Upper lobe of left lung (tissue), 6 donors: Measurements from ENCODE around the gene AQP3. TPM values are rescaled to one million over a fixed set of nuclear protein-coding genes. Genes with fewer than 3 reads are reported as not detected.

Experiments
- ATAC-seq, 2 donors: fragments of 200-7000 bp; cut with Tn5 transposase; one replicate each; pipeline ENCODE4 v1.9.1; 2022; ENCODE audit warnings: mild to moderate bottlenecking in 2 of 2, moderate library complexity in 2 of 2; ENCODE audit not compliant: low FRiP score in 2 of 2
- DNase-seq, 2 donors: peaks; one replicate each; pipeline ENCODE4 v3.0.0-alpha.2; 2019 to 2020
- H3K27ac ChIP-seq, 4 donors: fragments of 200-600 bp; sonication (generic); one replicate each; pipeline ENCODE4 v1.5.1; 2016 to 2019
- H3K27me3 ChIP-seq, 4 donors: fragments of 200-600 bp; sonication (generic); one replicate each; pipeline ENCODE4 v1.5.1; 2017 to 2019
- H3K36me3 ChIP-seq, 4 donors: fragments of 200-600 bp; sonication (generic); one replicate each; pipeline ENCODE4 v1.5.1; 2016 to 2019
- H3K4me1 ChIP-seq, 4 donors: fragments of 200-600 bp; sonication (generic); one replicate each; pipeline ENCODE4 v1.5.1; 2018 to 2019
- H3K4me3 ChIP-seq, 4 donors: fragments of 200-600 bp; sonication (generic); one replicate each; pipeline ENCODE4 v1.5.1; 2017 to 2019; ENCODE audit warnings: mild to moderate bottlenecking in 2 of 4, moderate library complexity in 1 of 4
- H3K9me3 ChIP-seq, 4 donors: fragments of 200-600 bp; sonication (generic); one replicate each; pipeline ENCODE4 v1.5.1; 2018 to 2019
- EP300 ChIP-seq, 4 donors: sonication (generic); formaldehyde crosslinking; IDR thresholded peaks; one replicate each; pipeline ENCODE4 v1.5.1; 2017; ENCODE audit warnings: antibody characterized with exemption in 4 of 4, control low read depth in 2 of 4
- POLR2A ChIP-seq, 4 donors: fragments of 450-650 bp; IDR thresholded peaks; one replicate each; pipeline ENCODE4 v1.5.1; 2016 to 2017; ENCODE audit warnings: antibody characterized with exemption in 4 of 4, mild to moderate bottlenecking in 2 of 4
- POLR2AphosphoS5 ChIP-seq, 2 donors: sonication (generic); formaldehyde crosslinking; IDR thresholded peaks; one replicate each; pipeline ENCODE4 v1.5.1; 2017; ENCODE audit warnings: antibody characterized with exemption in 2 of 2
- WGBS, 2 donors: methylation state at CpG; one replicate each; pipeline ENCODE4 v1.1.5; 2017 to 2018; 5-methylcytosine and 5-hydroxymethylcytosine counted together
- total RNA-seq, 6 donors: library from RNA; depleted of rRNA in 4 of 6; stranded (reverse); fragments of >200 nt in 4 of 6; gene quantifications; one replicate each; pipeline versions ENCODE4 v1.1.0 to v1.2.1, GENCODE V29; 2016 to 2021
- TF ChIP-seq, protein P1 (sequence below), 6 experiments: fragments of 450-650 bp in 4 of 6; fragments of 200-600 bp in 2 of 6; sonication (generic) in 2 of 6; IDR thresholded peaks; one replicate each; pipeline ENCODE4 v1.5.1; 2016 to 2019; ENCODE audit warnings: antibody characterized with exemption in 6 of 6
- donor health status: DM: no; HTN: no; CAD: no; lungs with moderate emphysema.
- donor health status: DM: no; HTN: yes; CAD: no; lungs with severe emphysema.

AQP3 gene
- total RNA-seq, 6 donors from 2014 or later: 62.5 to 468 (median 201) TPM

DNA sequence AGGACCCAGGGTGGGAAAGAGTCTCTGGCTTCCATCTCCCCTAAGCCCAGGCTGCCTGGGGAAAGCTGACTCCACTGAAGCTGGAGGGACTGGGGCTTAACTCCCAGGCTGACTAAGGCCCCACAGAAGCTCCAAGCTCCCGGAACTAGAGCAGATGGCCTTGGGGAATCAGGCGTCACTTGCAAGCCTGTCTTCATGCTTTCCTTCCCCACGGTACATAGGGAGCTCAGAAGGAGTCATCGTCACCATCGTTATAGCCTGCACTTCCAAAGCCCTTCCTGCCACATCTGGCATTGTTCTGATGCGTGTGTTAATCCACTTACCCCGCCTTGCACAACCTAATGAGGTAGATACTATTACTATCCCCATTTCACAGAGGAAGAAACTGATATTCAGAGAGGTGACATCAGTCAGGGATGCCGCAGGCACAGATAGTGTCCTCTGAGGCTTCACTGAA, 11.5 kb downstream of the AQP3 start:
- no peak for DNase-seq
- Histone ChIP-seq H3K27me3 (no peaks in the 10 kb centered on the region), H3K4me1 (peaks cover 0 to 21% (median 12%) of the 10 kb centered on the region in 4 donors), H3K4me3 (no peak overlapping the region), H3K36me3 (no peaks in the 10 kb centered on the region), H3K27ac (peak overlapping the region in 1 of 4 donors; percentile 60), H3K9me3 (no peaks in the 10 kb centered on the region)
- no peak for ATAC-seq
- WGBS, 2 donors: 78 to 82% methylated on average over 7 to 8 of the region's 8 CpGs
- TF ChIP-seq POLR2A (IDR thresholded peaks at IDR 0.05): no peak
- TF ChIP-seq EP300 (IDR thresholded peaks at IDR 0.05): no peak
- TF ChIP-seq, protein P1, sequence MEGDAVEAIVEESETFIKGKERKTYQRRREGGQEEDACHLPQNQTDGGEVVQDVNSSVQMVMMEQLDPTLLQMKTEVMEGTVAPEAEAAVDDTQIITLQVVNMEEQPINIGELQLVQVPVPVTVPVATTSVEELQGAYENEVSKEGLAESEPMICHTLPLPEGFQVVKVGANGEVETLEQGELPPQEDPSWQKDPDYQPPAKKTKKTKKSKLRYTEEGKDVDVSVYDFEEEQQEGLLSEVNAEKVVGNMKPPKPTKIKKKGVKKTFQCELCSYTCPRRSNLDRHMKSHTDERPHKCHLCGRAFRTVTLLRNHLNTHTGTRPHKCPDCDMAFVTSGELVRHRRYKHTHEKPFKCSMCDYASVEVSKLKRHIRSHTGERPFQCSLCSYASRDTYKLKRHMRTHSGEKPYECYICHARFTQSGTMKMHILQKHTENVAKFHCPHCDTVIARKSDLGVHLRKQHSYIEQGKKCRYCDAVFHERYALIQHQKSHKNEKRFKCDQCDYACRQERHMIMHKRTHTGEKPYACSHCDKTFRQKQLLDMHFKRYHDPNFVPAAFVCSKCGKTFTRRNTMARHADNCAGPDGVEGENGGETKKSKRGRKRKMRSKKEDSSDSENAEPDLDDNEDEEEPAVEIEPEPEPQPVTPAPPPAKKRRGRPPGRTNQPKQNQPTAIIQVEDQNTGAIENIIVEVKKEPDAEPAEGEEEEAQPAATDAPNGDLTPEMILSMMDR (IDR thresholded peaks at IDR 0.05): no peak
- no peak for TF ChIP-seq POLR2AphosphoS5 (IDR thresholded peaks at IDR 0.05)

DNA sequence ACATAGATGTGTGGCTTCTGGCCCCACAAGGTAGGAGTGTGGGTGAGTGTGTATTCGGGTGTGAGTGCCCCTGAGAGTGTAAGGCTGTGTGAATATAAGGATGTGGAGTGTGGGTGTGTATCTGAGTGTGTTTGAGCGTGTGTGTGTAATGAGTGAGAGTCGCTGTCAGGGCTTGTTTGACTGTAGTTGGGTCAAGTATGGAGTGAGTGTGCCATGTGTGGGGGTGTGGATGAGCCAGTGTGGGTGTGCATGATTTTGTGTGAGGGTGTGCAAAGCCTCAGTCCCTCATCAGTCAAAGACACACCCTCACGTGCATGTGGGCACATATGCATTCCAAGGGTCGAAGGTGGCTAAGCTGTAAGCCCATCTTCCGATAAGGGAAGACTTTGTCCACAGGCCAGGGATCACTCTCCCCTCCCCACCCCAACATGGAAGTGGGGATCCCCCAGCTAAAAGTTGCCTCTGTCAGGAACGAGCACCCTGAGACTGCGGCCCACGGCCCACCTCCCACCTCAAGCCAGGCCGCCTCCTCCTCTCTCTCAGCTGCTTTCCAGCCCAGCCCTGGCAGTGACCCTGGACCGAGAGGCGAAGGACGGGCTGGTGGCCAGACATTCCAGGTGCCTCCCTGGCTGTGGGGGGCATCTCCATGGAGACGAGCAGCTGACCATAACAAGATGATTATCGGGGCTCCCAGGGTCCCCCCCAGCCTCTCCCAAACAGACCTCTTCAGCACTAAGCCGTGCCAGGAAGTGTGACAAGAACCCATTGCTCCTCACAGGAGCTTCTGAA, 12.9 kb downstream of the AQP3 start:
- Histone ChIP-seq H3K27me3 (no peaks in the 10 kb centered on the region), H3K36me3 (no peaks in the 10 kb centered on the region), H3K9me3 (no peaks in the 10 kb centered on the region), H3K27ac (no peak overlapping the region), H3K4me1 (peaks cover 0 to 16% (median 5%) of the 10 kb centered on the region in 4 donors), H3K4me3 (no peak overlapping the region)
- TF ChIP-seq EP300 (IDR thresholded peaks at IDR 0.05) (no peak), POLR2A (IDR thresholded peaks at IDR 0.05) (no peak), POLR2AphosphoS5 (IDR thresholded peaks at IDR 0.05) (no peak)
- TF ChIP-seq, protein P1 (IDR thresholded peaks at IDR 0.05): no peak
- DNase-seq (peak in 1 of 2 donors; percentile 47), ATAC-seq (no peak)
- WGBS, 2 donors: 76 to 78% methylated on average over 5 to 16 of the region's 16 CpGs

DNA sequence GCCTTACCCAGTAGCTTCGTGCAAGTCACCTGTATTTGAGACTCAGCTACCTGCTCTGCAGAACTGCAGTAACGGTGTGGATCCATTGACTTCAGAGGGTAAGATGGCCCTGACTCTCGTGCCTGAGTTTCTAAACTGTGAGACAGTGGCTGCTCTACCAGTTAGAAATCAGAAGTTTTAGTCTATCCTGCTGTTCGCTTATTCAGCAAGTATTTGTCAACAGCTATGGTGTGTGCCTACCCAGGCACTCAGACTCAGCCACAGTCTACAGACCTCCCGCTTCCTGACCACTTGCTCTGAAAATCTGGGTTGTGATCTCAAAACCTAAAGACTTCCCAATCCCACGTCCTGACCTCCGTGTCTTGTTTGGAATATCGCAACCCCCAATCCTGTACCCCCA, 13.5 kb downstream of the AQP3 start:
- ATAC-seq (no peak), DNase-seq (no peak)
- Histone ChIP-seq H3K27me3 (no peaks in the 10 kb centered on the region), H3K9me3 (no peaks in the 10 kb centered on the region), H3K4me3 (no peak overlapping the region), H3K4me1 (peaks cover 0 to 14% (median 4%) of the 10 kb centered on the region in 4 donors), H3K36me3 (no peaks in the 10 kb centered on the region), H3K27ac (no peak overlapping the region)
- 92 to 96% methylated on average over 7 to 8 of the region's 8 CpGs for WGBS, 2 donors
- TF ChIP-seq POLR2AphosphoS5 (IDR thresholded peaks at IDR 0.05): no peak

DNA sequence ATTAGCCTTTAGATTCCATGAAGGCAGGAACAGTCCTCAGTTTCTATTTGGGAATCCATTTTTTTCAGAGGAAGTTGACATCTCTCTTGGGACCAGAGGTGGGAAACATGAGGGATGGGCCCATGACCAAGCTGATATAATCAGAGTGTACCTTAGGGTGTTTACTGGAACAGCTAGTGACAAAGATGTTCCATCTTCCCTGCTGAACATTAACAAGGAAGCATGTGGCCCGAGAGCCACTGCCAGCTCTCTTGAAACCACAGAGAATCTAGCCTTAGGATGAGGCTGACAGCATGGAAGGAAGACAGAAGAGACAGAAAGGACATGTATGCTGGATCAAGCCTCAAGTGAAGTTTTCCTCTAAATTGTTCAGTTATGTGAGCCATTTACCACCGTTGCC, 16.0 kb downstream of the AQP3 start:
- Histone ChIP-seq H3K4me1 (peaks cover 0 to 1% (median 0%) of the 10 kb centered on the region in 4 donors), H3K27ac (no peak overlapping the region), H3K36me3 (no peaks in the 10 kb centered on the region), H3K9me3 (no peaks in the 10 kb centered on the region), H3K4me3 (no peak overlapping the region), H3K27me3 (no peaks in the 10 kb centered on the region)
- TF ChIP-seq POLR2A (IDR thresholded peaks at IDR 0.05) (no peak), EP300 (IDR thresholded peaks at IDR 0.05) (no peak), POLR2AphosphoS5 (IDR thresholded peaks at IDR 0.05) (no peak)
- TF ChIP-seq, protein P1 (IDR thresholded peaks at IDR 0.05): no peak
- ATAC-seq: no peak
- 74 to 90% methylated on average over 2 of the region's 2 CpGs for WGBS, 2 donors
- no peak for DNase-seq

DNA sequence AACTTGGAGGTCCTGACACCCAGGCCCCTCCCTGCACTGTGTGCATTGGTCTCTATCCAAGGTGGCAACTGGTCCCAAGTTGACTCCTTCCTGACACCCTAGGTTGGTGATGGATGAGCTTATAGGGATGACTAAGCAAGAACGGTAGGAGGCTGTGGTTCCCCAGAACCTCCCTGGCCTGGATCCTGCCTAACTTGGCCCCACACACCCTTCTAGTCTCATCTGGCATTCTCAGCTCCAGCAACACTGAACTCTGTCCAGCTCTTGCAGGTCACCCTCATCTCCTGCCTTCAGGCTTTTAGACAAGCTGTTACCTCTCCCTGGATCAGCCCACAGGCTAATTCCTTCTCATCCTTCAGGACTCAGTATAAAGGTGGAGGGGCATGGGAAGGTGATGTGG, 16.5 kb downstream of the AQP3 start:
- no peaks in the 10 kb centered on the region for H3K27me3 ChIP-seq
- TF ChIP-seq POLR2A (IDR thresholded peaks at IDR 0.05): no peak
- TF ChIP-seq EP300 (IDR thresholded peaks at IDR 0.05): no peak
- TF ChIP-seq POLR2AphosphoS5 (IDR thresholded peaks at IDR 0.05): no peak
- TF ChIP-seq, protein P1 (IDR thresholded peaks at IDR 0.05): no peak
- ATAC-seq (no peak), DNase-seq (no peak)
- no peaks in the 10 kb centered on the region for H3K4me1 ChIP-seq
- H3K4me3 ChIP-seq: no peak overlapping the region
- WGBS, 2 donors: 42% methylated on average over 1 of the region's 1 CpG; no CpG with 5 or more reads in 1 of the 2 donors
- peak overlapping the region in 1 of 4 donors; percentile 15 for H3K27ac ChIP-seq
- H3K9me3 ChIP-seq: no peaks in the 10 kb centered on the region
- no peaks in the 10 kb centered on the region for H3K36me3 ChIP-seq
